Liver (tissue), 3 donors: ENCODE measurements around the gene SCGB1D2.

Source experiments
- CTCF ChIP-seq: fragments of 150-350 bp; IDR thresholded peaks from 2 replicates; pipeline ENCODE4 v1.5.1; 2017; ENCODE audit warnings: improper control_type of control experiment, low read depth, low read length; ENCODE audit not compliant: missing input control
- TAF1 ChIP-seq: conservative IDR thresholded peaks from 2 replicates; pipeline ENCODE4 v1.6.1; 2016; ENCODE audit warnings: antibody characterized with exemption, mild to moderate bottlenecking
- donor health status: healthy.
- donor health status: healthy.

- TF ChIP-seq CTCF (no peak), TAF1 (no peak)
Measured at GRCh38 chr11:62238151-62238550, 3.9 kb upstream of the SCGB1D2 start.
